Endothelial cell of umbilical vein (primary cell): Measurements from ENCODE around the gene CCNJL. TPM values are rescaled to one million over a fixed set of nuclear protein-coding genes. Genes with fewer than 3 reads are reported as not detected.

ENCODE experiments used
- BruUV-seq: library from RNA; stranded (reverse); fragments of 400-500 nt; replicated peaks from 2 replicates; lab custom pipeline; 2021; lab: Mats Ljungman, UMichigan
- CTCF ChIA-PET: fragments of 300-600, 350-600 bp; sonication (Branson Sonifier 250); formaldehyde crosslinking; loops from one replicate; lab custom pipeline; 2021; ENCODE audit warnings: antibody characterized with exemption, inconsistent platforms; lab: Charles Lee
- POLR2A ChIA-PET: fragments of 300-600, 350-600 bp; sonication (Branson Sonifier 250); formaldehyde crosslinking; loops from one replicate; lab custom pipeline; 2021; ENCODE audit warnings: antibody characterized with exemption, inconsistent platforms; lab: Charles Lee
- DNase-seq: peaks from one replicate; pipeline ENCODE4 v3.0.0-alpha.2; 2011; ENCODE audit warnings: low read depth, low spot score
- FAIRE-seq: peaks from 2 replicates; lab custom pipeline; 2011; peaks lifted over from hg19 to GRCh38; lab: Jason Lieb, UNC
- H2AFZ ChIP-seq: 2 replicates; pipeline ENCODE4 v1.6.0; 2012; ENCODE audit warnings: low read depth, low read length, control low read depth, inconsistent platforms
- H3K27ac ChIP-seq: 2 replicates; pipeline ENCODE4 v1.5.1; 2011; ENCODE audit warnings: low read depth, mild to moderate bottlenecking, control low read depth, low read length, moderate library complexity; ENCODE audit not compliant: insufficient read depth
- H3K27me3 ChIP-seq, 2 experiments: 2 replicates each; pipeline versions ENCODE4 v1.6.0 to v1.6.1; 2011; ENCODE audit warnings: low read length in 2 of 2, mixed read lengths in 1 of 2; ENCODE audit not compliant: control insufficient read depth in 2 of 2, insufficient read depth in 2 of 2
- H3K36me3 ChIP-seq, 2 experiments: 2 replicates in 1 of 2; 3 replicates in 1 of 2; pipeline ENCODE4 v1.5.1; 2011; ENCODE audit warnings: low read length in 2 of 2, mild to moderate bottlenecking in 1 of 2, moderate library complexity in 1 of 2; ENCODE audit not compliant: control insufficient read depth in 2 of 2, insufficient read depth in 2 of 2; ENCODE audit errors: extremely low read depth in 1 of 2
- H3K4me1 ChIP-seq: 3 replicates; pipeline ENCODE4 v1.5.1; 2011; ENCODE audit warnings: mild to moderate bottlenecking, low read length; ENCODE audit not compliant: control insufficient read depth, insufficient read depth; ENCODE audit errors: extremely low read depth
- H3K4me2 ChIP-seq: 2 replicates; pipeline ENCODE4 v1.6.1; 2011; ENCODE audit warnings: low read length, control low read depth, mixed read lengths; ENCODE audit not compliant: insufficient read depth
- H3K4me3 ChIP-seq, 3 experiments: fragments of 200-600 bp in 1 of 3; sonication (generic), shearing (Covaris generic) in 1 of 3; replicated peaks in 1 of 3; 2 replicates each; pipeline ENCODE4 v1.5.1; 2011 to 2016; ENCODE audit warnings: control low read depth in 3 of 3, low read length in 3 of 3, mild to moderate bottlenecking in 2 of 3, inconsistent platforms in 1 of 3, low read depth in 1 of 3, moderate library complexity in 1 of 3; ENCODE audit not compliant: insufficient read depth in 1 of 3
- H3K79me2 ChIP-seq: 2 replicates; pipeline ENCODE4 v1.6.0; 2012; ENCODE audit warnings: low read length, inconsistent platforms; ENCODE audit not compliant: control insufficient read depth, insufficient read depth
- H3K9ac ChIP-seq: replicated peaks from 2 replicates; pipeline ENCODE3; 2011; ENCODE audit warnings: low read length, control low read depth; ENCODE audit not compliant: insufficient read depth; ENCODE audit errors: extremely low read depth
- H3K9me1 ChIP-seq: replicated peaks from 3 replicates; pipeline ENCODE4 v1.6.0; 2011; ENCODE audit warnings: mild to moderate bottlenecking, low read length; ENCODE audit not compliant: control insufficient read depth, insufficient read depth; ENCODE audit errors: extremely low read depth
- H3K9me3 ChIP-seq: replicated peaks from 2 replicates; pipeline ENCODE4 v1.5.1; 2012; ENCODE audit warnings: low read length, inconsistent platforms; ENCODE audit not compliant: control insufficient read depth, insufficient read depth
- H4K20me1 ChIP-seq: replicated peaks from 2 replicates; pipeline ENCODE3; 2011; ENCODE audit warnings: mild to moderate bottlenecking, low read length; ENCODE audit not compliant: control insufficient read depth, insufficient read depth; ENCODE audit errors: extremely low read depth
- EZH2 ChIP-seq: IDR thresholded peaks from 2 replicates; pipeline ENCODE4 v1.6.1; 2012; ENCODE audit warnings: borderline replicate concordance, low read depth, mild to moderate bottlenecking, moderate library complexity, low read length, inconsistent platforms; ENCODE audit not compliant: severe bottlenecking
- FOS ChIP-seq: IDR thresholded peaks from 2 replicates; pipeline ENCODE4 v1.6.1; 2011; ENCODE audit warnings: mild to moderate bottlenecking, low read length, moderate library complexity, borderline replicate concordance; ENCODE audit not compliant: insufficient read depth
- GATA2 ChIP-seq: IDR thresholded peaks from 2 replicates; pipeline ENCODE4 v1.7.0; 2011; ENCODE audit warnings: low read depth, mild to moderate bottlenecking, moderate library complexity, mixed read lengths, low read length; ENCODE audit not compliant: insufficient read length, insufficient read depth
- JUN ChIP-seq: IDR thresholded peaks from 2 replicates; pipeline ENCODE4 v1.6.1; 2011; ENCODE audit warnings: borderline replicate concordance, low read depth; ENCODE audit not compliant: insufficient read length, insufficient read depth
- MYC ChIP-seq: IDR thresholded peaks from one replicate; pipeline ENCODE4 v1.6.1; 2011; ENCODE audit warnings: mild to moderate bottlenecking, low read depth, low read length
- POLR2A ChIP-seq: IDR thresholded peaks from 2 replicates; pipeline ENCODE4 v1.6.1; 2012; ENCODE audit warnings: low read depth, mild to moderate bottlenecking, control low read depth, low read length
- POLR2AphosphoS5 ChIP-seq: IDR thresholded peaks from 2 replicates; pipeline ENCODE4 v1.6.1; 2012; ENCODE audit warnings: low read depth, mild to moderate bottlenecking, control low read depth, low read length, moderate library complexity; ENCODE audit not compliant: insufficient read depth
- dilution Hi-C: fragments of 300-500 bp; cut with MboI; formaldehyde crosslinking; loops from one replicate; pipeline ENCODE4 v1.15.0; 2019; ENCODE audit warnings: low sequenced_read_pairs; ENCODE audit not compliant: extremely low pct_ligation_motif_present
- intact Hi-C: fragments of 100-400 bp; cut with micrococcal nuclease; formaldehyde crosslinking; loops from one replicate; pipeline ENCODE4 v1.10.0; 2022
- polyA plus RNA-seq, 4 experiments: library from polyadenylated mRNA; depleted of rRNA in 3 of 4; stranded (reverse) in 3 of 4; unstranded in 1 of 4; fragments of >200 nt; gene quantifications; 2 replicates each; pipeline versions ENCODE4 v1.2.1 to v1.2.3, GENCODE V29; 2011 to 2012; ENCODE audit warnings: missing spikeins in 1 of 4
- total RNA-seq: library from RNA; stranded (reverse); gene quantifications from 2 replicates; pipeline ENCODE4 v1.2.3, GENCODE V29; 2021
- TF ChIP-seq, protein P1 (sequence below), 2 donors: IDR thresholded peaks; 1 replicate in 1 of 2; 2 replicates in 1 of 2; pipeline ENCODE4 v1.5.1; 2011; ENCODE audit warnings: low read length in 2 of 2, mild to moderate bottlenecking in 2 of 2, moderate library complexity in 2 of 2, control low read depth in 1 of 2, inconsistent platforms in 1 of 2, low read depth in 1 of 2; ENCODE audit not compliant: insufficient read depth in 1 of 2; ENCODE audit errors: extremely low read depth in 1 of 2
- TF ChIP-seq, protein P2 (sequence below): IDR thresholded peaks from 2 replicates; pipeline ENCODE4 v1.6.1; 2011; ENCODE audit not compliant: insufficient read depth, insufficient read length

CCNJL gene
- total and polyA plus RNA-seq, 2 donors (not counting 3 experiments of a cell fraction or from before 2014, with no cell fraction given), result 20.0 to 21.3 TPM

DNA sequence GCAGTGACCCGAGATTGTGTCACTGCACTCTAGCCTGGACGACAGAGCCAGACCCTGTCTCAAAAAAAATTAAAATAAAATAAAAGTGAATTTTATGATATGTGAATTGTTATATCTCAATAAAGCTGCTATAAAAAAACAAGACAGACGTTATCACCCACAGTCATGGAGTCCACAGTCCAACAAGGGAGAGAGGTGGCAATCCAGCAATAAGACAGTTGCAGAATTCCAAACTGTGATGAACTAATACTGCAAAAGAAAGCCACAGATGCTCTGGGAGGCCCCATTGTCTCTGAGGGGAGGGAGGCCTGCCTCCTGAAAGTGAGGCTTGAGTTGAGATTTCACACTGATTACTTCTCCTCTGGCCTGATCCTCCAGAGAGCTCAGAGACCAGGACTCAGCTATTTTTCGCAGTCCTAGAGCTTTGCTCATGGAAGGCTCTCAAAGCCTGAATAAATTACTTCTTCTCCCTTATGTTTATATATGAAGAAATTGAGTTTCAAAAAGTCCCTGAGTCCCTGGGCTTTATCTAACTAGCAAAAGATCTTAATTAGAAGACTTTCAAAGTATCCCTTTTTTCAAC is 28.0 kb downstream of the CCNJL start:
- TF ChIP-seq MYC (no peak), POLR2AphosphoS5 (no peak), FOS (no peak), JUN (no peak), POLR2A (no peak), GATA2 (no peak), EZH2 (no peak)
- TF ChIP-seq, protein P1, sequence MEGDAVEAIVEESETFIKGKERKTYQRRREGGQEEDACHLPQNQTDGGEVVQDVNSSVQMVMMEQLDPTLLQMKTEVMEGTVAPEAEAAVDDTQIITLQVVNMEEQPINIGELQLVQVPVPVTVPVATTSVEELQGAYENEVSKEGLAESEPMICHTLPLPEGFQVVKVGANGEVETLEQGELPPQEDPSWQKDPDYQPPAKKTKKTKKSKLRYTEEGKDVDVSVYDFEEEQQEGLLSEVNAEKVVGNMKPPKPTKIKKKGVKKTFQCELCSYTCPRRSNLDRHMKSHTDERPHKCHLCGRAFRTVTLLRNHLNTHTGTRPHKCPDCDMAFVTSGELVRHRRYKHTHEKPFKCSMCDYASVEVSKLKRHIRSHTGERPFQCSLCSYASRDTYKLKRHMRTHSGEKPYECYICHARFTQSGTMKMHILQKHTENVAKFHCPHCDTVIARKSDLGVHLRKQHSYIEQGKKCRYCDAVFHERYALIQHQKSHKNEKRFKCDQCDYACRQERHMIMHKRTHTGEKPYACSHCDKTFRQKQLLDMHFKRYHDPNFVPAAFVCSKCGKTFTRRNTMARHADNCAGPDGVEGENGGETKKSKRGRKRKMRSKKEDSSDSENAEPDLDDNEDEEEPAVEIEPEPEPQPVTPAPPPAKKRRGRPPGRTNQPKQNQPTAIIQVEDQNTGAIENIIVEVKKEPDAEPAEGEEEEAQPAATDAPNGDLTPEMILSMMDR (IDR thresholded peaks at IDR 0.05; ENCODE audit: extremely low read depth in 1 of 2, insufficient read depth in 1 of 2, low read depth in 1 of 2, low read length in 2 of 2), result no peak
- TF ChIP-seq, protein P2, sequence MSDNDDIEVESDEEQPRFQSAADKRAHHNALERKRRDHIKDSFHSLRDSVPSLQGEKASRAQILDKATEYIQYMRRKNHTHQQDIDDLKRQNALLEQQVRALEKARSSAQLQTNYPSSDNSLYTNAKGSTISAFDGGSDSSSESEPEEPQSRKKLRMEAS, result no peak
- H3K79me2 ChIP-seq, result peaks cover 4% of the 10 kb centered on the region
- no peak overlapping the region for H2AFZ ChIP-seq
- no peaks in the 10 kb centered on the region for H3K9me1 ChIP-seq
- no TSS peak for BruUV-seq
- ChIA-PET CTCF (no interaction called here), POLR2A (no interaction called here)
- FAIRE-seq (no peak), DNase-seq (no peak)
- H3K36me3 ChIP-seq, result peaks cover 4 to 7% of the 10 kb centered on the region in 2 experiments
- no peak overlapping the region for H3K4me2 ChIP-seq
- H3K4me1 ChIP-seq, result peaks cover 27% of the 10 kb centered on the region
- H4K20me1 ChIP-seq, result no peaks in the 10 kb centered on the region
- no peaks in the 10 kb centered on the region for H3K27me3 ChIP-seq
- no peaks in the 10 kb centered on the region for H3K9me3 ChIP-seq
- no peak overlapping the region for H3K9ac ChIP-seq
- no peak overlapping the region for H3K4me3 ChIP-seq
- intact Hi-C loops, result no loop called here
- dilution Hi-C loops, result no loop called here
- no peak overlapping the region for H3K27ac ChIP-seq
